HAP-1 (cell line): ENCODE measurements around the gene BAHCC1.

ENCODE experiments used
- DNase-seq, 2 experiments: peaks; one replicate each; pipeline ENCODE4 v3.0.0-alpha.2; 2016 to 2020; ENCODE audit warnings: low spot score in 2 of 2
- H3K27me3 ChIP-seq: fragments of 250-450 bp; sonication (Bioruptor Pico); 2 replicates; pipeline ENCODE4 v1.5.1; 2020; ENCODE audit warnings: low read depth, mild to moderate bottlenecking, moderate library complexity
- H3K36me3 ChIP-seq: fragments of 250-450 bp; sonication (Bioruptor Pico); replicated peaks from 2 replicates; pipeline ENCODE4 v1.5.1; 2020; ENCODE audit warnings: mild to moderate bottlenecking
- H3K4me1 ChIP-seq: fragments of 250-450 bp; sonication (Bioruptor Pico); 2 replicates; pipeline ENCODE4 v1.5.1; 2020; ENCODE audit warnings: mild to moderate bottlenecking
- H3K4me3 ChIP-seq: fragments of 250-450 bp; sonication (Bioruptor Pico); 2 replicates; pipeline ENCODE4 v1.5.1; 2020; ENCODE audit warnings: mild to moderate bottlenecking, moderate library complexity
- H3K9me3 ChIP-seq: fragments of 250-450 bp; sonication (Bioruptor Pico); 2 replicates; pipeline ENCODE4 v1.5.1; 2020; ENCODE audit warnings: mild to moderate bottlenecking, moderate library complexity
- in situ Hi-C: fragments of 300-500 bp; cut with MboI; formaldehyde crosslinking; loops from 3 replicates; pipeline ENCODE4 v1.14.3; 2020; ENCODE audit warnings: low sequenced_read_pairs, inconsistent platforms, mixed read lengths

BAHCC1 gene

DNA sequence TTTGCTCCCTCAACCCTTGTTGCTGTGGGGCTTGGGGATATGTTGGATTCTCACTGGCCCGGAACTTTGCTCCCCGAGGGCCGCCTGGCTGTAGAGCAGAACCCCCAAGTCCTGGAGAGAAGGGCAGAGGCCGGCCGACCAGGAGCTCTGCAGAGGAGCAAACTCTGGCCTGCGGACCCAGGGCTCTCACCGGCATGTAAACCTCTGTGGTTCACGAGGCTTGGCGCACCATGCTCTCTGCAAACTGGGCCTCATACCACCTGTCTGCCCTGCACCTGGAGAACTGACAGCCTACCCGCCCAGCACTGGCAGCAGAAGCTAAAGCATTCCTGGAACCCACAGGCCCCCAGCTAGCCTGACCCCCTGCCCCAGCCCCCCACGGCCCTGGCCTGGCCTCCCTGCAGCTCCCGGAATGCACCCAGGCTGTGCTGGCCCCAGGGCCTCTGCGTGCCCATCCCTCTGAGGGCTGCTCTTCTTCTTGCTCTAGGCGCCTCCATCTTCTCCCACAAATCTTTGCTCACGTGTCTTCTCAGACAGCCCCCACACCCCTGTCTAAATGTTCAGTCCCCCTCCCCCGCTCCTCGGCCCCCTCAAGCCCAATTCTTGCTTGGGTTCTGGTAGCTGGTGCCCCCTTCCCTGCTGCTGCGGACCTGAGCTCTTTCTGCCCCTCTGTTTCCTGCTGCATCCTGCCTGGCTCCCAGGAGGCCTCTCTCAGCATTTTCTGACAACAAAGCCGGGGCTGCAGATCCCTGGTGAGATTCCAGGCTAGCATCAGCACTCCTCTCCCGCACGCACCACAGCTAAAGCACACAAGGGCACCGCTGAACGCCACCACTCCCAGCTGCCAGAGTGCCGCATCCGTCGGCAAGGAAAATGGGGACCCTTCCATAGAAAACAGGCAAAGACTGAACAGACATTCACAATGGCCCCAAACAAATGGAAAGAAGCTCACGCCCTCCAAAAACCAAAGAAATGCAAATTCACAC, 94.0 kb downstream of the BAHCC1 start:
- in situ Hi-C loops, result loop anchor here (10.0 kb wide), 1 partner anchor 95 kb away; the partner anchor contains the start of gene BAHCC1
- Histone ChIP-seq H3K9me3 (no peaks in the 10 kb centered on the region), H3K4me3 (no peak overlapping the region), H3K4me1 (peaks cover 47% of the 10 kb centered on the region), H3K27me3 (no peaks in the 10 kb centered on the region), H3K36me3 (no peaks in the 10 kb centered on the region)
- DNase-seq, result peak; percentile 21 to 66

DNA sequence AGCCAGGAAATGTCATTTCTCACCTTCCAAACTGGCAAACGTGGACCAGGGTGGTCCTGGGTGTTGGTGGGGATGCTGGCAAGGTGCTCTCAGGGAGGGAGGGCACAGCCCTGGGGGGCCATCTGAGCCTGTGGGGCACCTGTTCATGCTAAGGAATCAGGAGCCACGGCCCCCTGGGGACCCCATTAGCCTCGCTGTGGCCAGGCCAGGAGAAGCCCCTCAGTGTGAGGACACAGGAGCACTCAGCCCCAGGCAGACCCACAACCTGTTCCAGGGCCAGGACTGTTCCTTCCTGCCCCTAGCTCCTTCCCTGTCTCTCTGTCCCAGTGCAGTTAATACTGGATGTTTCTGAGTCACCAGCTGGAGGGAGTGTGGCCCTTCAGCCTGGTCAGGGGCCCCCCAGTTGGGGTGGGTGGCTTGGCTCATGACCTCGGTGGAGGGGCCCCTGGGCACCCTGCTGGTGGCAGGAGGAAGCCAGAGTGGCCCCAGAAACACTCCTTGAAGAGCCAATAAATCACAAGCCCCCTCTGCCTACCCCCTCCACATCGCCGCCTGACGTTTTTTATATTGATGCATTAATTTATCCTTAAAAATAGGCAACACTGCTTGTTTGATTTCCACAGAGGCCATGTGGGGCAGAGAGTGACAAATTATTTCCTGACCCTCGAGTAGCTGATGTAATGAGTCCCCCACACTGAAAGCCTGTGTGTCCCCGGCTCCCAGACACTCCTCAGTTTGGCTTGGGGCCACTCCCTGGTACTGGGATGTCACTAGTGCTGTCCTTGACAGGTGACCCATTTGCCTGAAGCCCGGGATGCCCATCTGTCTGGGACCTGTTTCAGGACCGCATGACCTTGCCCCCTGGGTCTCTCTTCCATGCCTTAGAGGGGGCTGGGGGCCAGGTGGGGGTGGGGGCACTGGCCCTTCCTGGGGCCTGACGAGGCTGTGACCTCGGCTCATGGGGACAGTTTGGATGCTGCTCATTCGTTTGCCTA, 95.0 kb downstream of the BAHCC1 start:
- in situ Hi-C loops, result loop anchor here (10.0 kb wide), 1 partner anchor 95 kb away; the partner anchor contains the start of gene BAHCC1
- no peaks in the 10 kb centered on the region for H3K36me3 ChIP-seq
- H3K27me3 ChIP-seq, result no peaks in the 10 kb centered on the region
- DNase-seq, result no peak
- no peak overlapping the region for H3K4me3 ChIP-seq
- no peaks in the 10 kb centered on the region for H3K9me3 ChIP-seq
- H3K4me1 ChIP-seq, result peaks cover 41% of the 10 kb centered on the region

GRCh38 chr17:81491181-81491581, 95.9 kb downstream of the BAHCC1 start:
- in situ Hi-C loops, result no loop called here
- H3K27me3 ChIP-seq, result no peaks in the 10 kb centered on the region

GRCh38 chr17:81491761-81492160, 96.5 kb downstream of the BAHCC1 start:
- no peaks in the 10 kb centered on the region for H3K9me3 ChIP-seq
- no peaks in the 10 kb centered on the region for H3K36me3 ChIP-seq
- in situ Hi-C loops, result no loop called here
- peaks cover 28% of the 10 kb centered on the region for H3K4me1 ChIP-seq
- no peak for DNase-seq
- no peaks in the 10 kb centered on the region for H3K27me3 ChIP-seq
- H3K4me3 ChIP-seq, result no peak overlapping the region

More at GRCh38 chr17:81491181-81491581, 95.9 kb downstream of the BAHCC1 start:
- Histone ChIP-seq H3K4me1 (peaks cover 34% of the 10 kb centered on the region), H3K9me3 (no peaks in the 10 kb centered on the region), H3K36me3 (no peaks in the 10 kb centered on the region), H3K4me3 (no peak overlapping the region)
- DNase-seq, result no peak

DNA sequence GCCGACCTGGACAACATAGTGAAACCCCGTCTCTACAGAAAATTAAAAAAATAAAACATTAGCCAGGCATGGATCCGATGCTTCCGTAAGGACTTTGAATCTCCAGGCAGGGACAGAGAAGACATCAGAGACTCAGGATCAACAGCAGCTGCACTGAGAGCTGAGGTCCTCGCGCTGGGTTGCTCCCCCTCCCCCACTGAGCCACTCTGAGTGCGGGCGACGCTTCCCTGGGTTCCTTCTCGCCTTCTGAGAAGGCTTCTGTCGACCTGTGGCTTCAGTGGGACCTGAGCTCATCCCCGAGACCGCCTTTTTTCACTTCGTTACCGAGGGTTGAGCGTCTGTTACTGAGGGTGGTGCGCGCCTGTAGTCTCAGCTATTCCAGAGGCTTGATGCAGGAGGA, 96.9 kb downstream of the BAHCC1 start:
- H3K4me1 ChIP-seq, result peaks cover 24% of the 10 kb centered on the region
- no peaks in the 10 kb centered on the region for H3K36me3 ChIP-seq
- H3K4me3 ChIP-seq, result no peak overlapping the region
- in situ Hi-C loops, result no loop called here
- no peaks in the 10 kb centered on the region for H3K9me3 ChIP-seq
- DNase-seq, result no peak
- no peaks in the 10 kb centered on the region for H3K27me3 ChIP-seq

DNA sequence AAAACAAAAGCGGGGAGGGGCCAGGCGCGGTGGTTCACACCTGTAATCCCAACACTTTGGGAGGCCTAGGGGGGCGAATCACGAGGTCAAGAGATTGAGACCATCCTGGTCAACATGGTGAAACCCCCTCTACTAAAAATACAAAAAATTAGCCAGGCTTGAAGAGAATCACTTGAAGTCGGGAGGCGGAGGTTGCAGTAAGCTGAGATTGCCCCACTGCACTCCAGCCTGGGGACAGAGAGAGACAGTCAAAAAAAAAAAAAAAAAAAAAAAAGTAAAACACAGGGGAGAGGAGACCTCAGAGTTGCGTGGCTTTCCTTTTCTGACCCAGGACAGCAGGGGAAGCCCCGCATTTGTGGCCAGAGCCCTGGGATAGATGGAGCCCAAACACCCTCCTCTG, 97.4 kb downstream of the BAHCC1 start:
- H3K36me3 ChIP-seq, result no peaks in the 10 kb centered on the region
- peaks cover 19% of the 10 kb centered on the region for H3K4me1 ChIP-seq
- no peak overlapping the region for H3K4me3 ChIP-seq
- H3K9me3 ChIP-seq, result no peaks in the 10 kb centered on the region
- H3K27me3 ChIP-seq, result no peaks in the 10 kb centered on the region
- in situ Hi-C loops, result no loop called here
- no peak for DNase-seq

GRCh38 chr17:81493198-81494038, 98.2 kb downstream of the BAHCC1 start:
- DNase-seq, result no peak

GRCh38 chr17:81494626-81495377, 99.5 kb downstream of the BAHCC1 start:
- peaks cover 2% of the 10 kb centered on the region for H3K4me1 ChIP-seq
- in situ Hi-C loops, result no loop called here
- H3K36me3 ChIP-seq, result no peaks in the 10 kb centered on the region
- H3K4me3 ChIP-seq, result no peak overlapping the region
- DNase-seq, result no peak
- H3K27me3 ChIP-seq, result no peaks in the 10 kb centered on the region
- no peaks in the 10 kb centered on the region for H3K9me3 ChIP-seq

More at GRCh38 chr17:81493198-81494038, 98.2 kb downstream of the BAHCC1 start:
- Histone ChIP-seq H3K27me3 (no peaks in the 10 kb centered on the region), H3K36me3 (no peaks in the 10 kb centered on the region), H3K4me3 (no peak overlapping the region), H3K4me1 (peaks cover 13% of the 10 kb centered on the region), H3K9me3 (no peaks in the 10 kb centered on the region)
- in situ Hi-C loops, result no loop called here

DNA sequence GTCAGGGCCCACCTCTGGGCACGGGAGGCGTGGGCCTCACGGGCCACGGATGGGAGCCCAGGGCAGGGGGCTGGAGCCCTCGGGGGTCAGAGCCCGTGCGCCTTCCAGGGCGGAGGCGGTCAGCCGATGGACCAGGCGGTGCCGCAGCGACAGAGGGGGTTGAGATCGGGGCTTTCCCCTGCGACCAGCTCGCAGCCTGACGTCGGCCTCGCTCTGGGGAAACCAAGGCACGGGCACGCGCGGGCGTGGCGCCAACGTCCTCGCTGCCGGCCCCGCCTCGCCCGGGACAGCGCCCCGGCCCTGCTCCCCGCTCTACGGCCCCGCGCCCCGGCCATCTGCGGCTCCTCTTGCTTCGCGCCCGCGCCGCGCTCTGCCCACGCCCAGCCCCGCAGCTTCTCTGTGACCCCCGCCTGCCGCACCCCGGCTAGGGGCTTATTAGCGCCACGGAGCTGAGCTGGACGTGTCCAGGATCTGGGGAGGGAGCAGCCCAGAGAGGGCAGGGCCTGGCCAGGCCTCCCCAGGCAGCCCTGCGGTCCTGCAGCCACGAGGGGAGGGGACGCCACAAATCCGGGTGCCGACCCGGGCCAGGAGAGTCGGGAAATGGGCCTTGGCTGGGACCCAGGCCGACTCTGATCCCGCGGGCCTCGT, 103.8 kb downstream of the BAHCC1 start:
- in situ Hi-C loops, result no loop called here
- Histone ChIP-seq H3K9me3 (no peaks in the 10 kb centered on the region), H3K4me3 (no peak overlapping the region), H3K36me3 (no peaks in the 10 kb centered on the region), H3K27me3 (no peaks in the 10 kb centered on the region), H3K4me1 (no peaks in the 10 kb centered on the region)
- DNase-seq, result no peak

DNA sequence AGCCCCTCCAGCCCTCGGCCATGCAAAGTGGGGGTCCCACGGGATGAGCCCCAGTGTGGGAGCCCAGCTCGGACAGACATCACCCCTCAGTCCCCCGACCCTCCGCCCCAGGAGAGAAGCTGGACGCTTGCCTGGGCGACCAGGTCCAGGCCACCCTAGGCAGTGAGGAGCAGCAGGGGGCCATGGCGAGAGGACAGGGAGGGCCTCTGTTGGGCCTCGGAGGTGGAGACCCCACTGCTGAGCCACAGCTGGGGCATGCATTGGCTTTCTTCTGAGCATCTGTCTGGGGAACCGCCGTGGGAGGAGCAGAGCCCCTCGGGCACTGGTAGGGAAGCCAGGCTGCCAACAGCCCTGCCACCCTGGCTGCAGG, 104.3 kb downstream of the BAHCC1 start:
- Histone ChIP-seq H3K36me3 (no peaks in the 10 kb centered on the region), H3K9me3 (no peaks in the 10 kb centered on the region), H3K27me3 (no peaks in the 10 kb centered on the region), H3K4me1 (no peaks in the 10 kb centered on the region), H3K4me3 (no peak overlapping the region)
- no peak for DNase-seq
- in situ Hi-C loops, result no loop called here

DNA sequence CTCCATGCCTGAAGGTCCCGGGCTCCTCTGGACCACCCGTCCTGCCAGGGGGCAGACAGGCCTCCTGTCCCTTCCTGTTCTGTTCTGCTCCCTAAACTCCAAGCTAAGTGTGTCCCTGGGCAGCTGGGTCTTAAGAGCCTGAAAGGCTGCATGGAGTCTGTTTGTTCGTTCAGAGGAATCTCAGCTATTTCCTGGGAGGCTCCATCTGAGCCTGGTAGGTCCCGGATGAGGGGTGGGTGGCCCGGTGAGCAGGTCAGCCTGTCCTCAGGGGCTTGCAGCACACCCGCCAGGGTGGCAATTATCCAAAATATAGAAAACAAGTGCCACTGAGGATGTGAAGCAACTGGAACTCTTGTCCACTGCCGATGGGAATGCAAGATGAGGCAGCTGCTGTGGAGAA, 104.8 kb downstream of the BAHCC1 start:
- Histone ChIP-seq H3K9me3 (no peaks in the 10 kb centered on the region), H3K4me3 (no peak overlapping the region)
- DNase-seq, result no peak

DNA sequence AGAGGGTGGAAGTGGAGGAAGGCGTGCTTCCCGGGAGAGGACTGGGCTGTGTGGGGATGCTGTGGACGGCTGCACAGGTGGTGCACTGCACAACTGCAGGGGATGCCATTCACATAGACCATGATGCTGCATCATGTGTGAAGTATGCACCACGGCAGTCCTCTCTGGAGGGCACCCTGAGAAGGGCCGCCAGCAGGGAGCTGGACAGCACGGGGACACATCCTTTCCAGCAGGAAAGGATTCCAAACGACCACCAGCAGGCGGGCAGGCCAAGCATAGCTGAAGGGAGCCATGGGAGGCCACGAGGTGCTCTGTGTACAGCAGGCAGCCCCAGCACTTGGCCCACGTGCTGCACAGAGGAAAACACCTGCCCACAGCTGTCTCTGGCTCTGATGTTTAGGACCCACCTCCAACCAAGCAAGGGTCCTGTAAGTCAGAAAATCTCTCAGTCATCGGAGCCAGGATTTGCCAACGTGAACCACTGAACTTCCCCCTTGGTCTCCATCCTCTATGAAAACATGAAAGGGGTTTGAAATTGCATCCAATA, 107.3 kb downstream of the BAHCC1 start:
- in situ Hi-C loops, result no loop called here
- Histone ChIP-seq H3K27me3 (no peaks in the 10 kb centered on the region), H3K4me3 (no peak overlapping the region), H3K9me3 (no peaks in the 10 kb centered on the region), H3K4me1 (no peaks in the 10 kb centered on the region), H3K36me3 (no peaks in the 10 kb centered on the region)
- DNase-seq, result no peak

More for the DNA sequence above, 104.8 kb downstream of the BAHCC1 start:
- H3K27me3 ChIP-seq, result no peaks in the 10 kb centered on the region
- no peaks in the 10 kb centered on the region for H3K4me1 ChIP-seq
- in situ Hi-C loops, result no loop called here
- H3K36me3 ChIP-seq, result no peaks in the 10 kb centered on the region
